GM21528 (cell line): ENCODE data around the gene TSPAN5.
"Not testable (repeated sequence)": the region's sequence is repeated elsewhere in the genome, so short reads cannot be mapped to it uniquely, and the experiment has no call there.

Experiments used
- ATAC-seq: cut with Tn5 transposase; IDR thresholded peaks from one replicate; pipeline ENCODE4 v1.9.1; 2021; ENCODE audit warnings: mild to moderate bottlenecking, moderate library complexity; ENCODE audit not compliant: unreplicated experiment, low FRiP score

Gene TSPAN5

DNA sequence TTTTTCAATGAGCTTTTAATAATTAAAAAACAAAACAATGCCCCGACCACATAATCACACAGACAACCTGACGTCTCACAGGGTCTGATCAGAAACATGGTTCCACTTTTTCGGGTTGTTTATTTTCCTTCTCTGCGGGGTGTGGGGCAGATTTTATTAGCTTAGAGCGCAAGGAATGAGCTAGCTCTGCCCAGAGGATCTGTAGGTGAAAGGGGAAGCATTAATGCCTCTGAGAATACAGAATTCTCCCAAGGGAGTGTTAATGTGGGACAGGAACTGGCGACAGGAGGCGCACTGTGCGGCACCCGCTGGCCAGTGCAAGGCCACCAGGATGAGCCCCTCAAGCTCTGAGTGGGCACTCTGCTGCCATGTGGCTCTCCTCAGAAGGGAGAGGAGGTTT lies 181.5 kb downstream of the TSPAN5 start:
- ATAC-seq: no peak

DNA sequence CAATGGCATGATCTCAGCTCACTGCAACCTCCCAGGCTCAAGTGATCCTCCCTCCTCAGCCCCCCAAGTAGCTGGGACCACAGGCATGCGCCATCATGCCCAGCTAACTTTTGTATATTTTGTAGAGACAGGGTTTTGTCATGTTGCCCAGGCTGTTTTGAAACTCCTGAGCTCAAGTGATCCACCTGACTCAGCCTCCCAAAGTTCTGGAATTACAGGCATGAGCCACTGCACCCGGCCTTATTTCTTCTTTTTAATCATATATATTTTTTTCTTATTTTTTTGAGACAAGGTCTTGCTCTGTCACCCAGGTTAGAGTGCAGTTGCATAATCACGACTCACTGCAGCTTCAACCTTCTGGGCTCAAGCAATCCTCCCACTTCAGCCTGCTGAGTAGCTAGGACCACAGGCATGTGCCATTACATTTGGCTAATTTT lies 184.0 kb downstream of the TSPAN5 start:
- no peak for ATAC-seq

GRCh38 chr4:98473046-98473445 lies 185.4 kb downstream of the TSPAN5 start:
- ATAC-seq: no peak

- ATAC-seq: no peak
Observed at GRCh38 chr4:98470831-98471230, 187.6 kb downstream of the TSPAN5 start.

GRCh38 chr4:98470366-98470765 lies 188.0 kb downstream of the TSPAN5 start:
- ATAC-seq: no peak

DNA sequence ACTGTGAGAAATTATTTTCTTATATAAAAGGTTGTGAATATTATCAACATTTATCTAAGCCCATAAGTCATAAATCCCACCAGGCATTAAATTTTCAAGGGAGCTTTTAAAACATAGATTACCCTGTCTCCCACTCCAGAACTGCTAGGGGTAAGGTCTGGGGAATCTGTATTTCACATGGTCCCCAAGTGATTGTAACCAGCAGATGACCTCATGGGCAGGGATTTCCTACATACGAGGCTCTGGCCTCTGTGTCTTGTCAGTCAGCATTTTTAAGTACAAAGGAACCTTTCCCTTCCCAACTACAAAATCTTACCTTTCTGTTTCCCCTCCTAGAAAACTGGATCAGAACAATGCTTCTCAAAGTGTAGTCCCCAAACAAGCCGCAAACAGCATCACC lies 188.6 kb downstream of the TSPAN5 start:
- ATAC-seq: no peak

- ATAC-seq: no peak
Observed at GRCh38 chr4:98468709-98469108, 189.7 kb downstream of the TSPAN5 start.

GRCh38 chr4:98467627-98468072 lies 190.8 kb downstream of the TSPAN5 start:
- ATAC-seq: peak; percentile 95

DNA sequence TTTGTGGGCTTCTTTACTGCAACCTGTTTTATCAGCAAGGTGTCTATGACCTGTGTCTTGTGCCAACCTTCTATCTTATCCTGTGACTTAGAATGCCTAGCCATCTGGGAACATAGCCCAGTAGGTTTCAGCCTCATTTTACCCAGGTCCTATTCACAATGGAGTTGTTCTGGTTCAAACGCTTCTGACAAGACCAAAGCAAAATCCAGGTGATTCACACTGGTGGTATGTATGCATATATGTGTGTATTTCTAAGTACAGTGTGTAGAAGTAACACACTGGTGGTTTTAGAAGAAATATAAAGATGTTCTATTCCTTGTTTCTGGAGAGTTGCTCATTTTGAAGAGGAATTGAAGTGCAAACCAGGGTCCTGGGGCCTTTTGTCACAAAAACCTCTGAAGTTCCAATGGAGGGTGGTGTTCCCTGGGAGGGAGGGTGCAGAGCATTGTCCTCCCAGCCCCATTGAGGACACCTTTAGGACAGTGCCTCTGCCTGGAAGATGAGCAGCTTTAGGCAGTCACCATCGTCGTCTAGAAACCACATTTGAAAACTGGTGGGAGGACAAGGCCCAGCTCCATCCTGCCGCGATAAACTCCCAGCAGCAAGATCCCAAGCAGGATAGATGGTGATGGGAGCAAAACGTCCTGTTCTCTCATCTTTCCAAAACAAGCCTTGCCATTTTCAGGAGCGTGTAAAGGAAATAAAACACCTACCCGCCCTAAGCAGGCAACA lies 191.4 kb downstream of the TSPAN5 start:
- no peak for ATAC-seq

DNA sequence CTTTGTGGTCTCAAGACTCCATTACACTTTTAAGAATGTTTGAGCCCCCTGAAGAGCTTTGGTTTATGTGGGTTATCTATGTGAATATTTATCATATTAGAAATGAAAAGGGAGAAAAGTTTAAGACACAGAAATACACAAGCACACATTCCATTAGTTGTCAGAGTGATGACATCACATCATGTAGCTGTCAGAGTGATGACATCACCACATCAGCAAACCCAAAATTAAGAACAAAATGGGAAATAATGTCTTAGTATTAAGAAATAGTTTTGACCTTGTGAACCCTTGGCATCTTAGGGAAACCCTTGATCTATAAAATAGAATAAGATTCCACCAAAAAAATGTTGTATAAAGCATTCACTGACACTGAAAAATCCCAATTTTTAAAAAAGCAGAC lies 195.9 kb downstream of the TSPAN5 start:
- no peak for ATAC-seq

DNA sequence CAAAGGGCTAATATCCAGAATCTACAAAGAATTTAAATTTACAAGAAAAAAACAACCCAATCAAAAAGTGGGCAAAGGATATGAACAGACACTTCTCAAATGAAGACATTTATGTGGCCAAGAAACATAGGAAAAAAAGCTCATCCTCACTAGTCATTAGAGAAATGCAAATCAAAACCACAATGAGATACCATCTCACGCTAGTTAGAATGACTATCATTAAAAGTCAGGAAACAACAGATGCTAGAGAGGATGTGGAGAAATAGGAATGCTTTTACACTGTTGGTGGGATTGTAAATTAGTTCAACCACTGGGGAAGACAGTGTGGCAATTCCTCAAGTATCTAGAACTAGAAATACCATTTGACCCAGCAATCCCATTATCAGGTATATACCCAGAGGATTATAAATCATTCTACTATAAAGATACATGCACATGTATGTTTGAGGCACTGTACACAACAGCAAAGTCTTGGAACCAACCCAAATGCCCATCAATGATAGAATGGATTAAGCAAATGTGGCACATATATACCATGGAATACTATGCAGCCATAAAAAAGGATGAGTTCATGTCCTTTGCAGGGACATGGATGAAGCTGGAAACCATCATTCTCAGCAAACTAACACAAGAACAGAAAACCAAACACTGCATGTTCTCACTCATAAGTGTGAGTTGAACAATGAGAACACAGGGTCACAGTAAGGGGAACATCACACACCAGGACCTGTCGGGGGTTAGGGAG lies 197.1 kb downstream of the TSPAN5 start:
- not testable (repeated sequence) for ATAC-seq

GRCh38 chr4:98457422-98457821 lies 201.0 kb downstream of the TSPAN5 start:
- ATAC-seq: not testable (repeated sequence)

- ATAC-seq: no peak
Observed at GRCh38 chr4:98452091-98452490, 206.3 kb downstream of the TSPAN5 start.

DNA sequence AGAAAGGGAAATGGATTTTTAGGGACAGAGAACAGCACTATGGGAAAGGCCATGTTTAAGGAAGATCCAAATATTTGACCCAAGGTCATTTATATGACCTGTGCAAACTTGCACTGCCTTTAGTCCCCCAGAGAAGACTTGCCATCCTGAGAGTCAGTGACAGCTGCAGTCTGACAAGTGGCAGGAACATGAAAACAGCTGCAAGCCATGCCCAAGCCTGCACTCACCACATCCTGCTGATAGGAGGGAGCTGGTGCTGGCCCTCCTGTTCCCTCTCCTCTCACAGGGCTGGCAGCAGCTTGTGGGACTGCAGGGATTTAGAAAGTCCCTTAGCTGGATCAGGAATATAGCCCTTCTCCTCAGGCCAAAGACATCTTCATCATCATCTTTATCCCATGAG lies 209.5 kb downstream of the TSPAN5 start:
- no peak for ATAC-seq

GRCh38 chr4:98447648-98448047 lies 210.8 kb downstream of the TSPAN5 start:
- no peak for ATAC-seq

GRCh38 chr4:98446499-98447375 lies 211.7 kb downstream of the TSPAN5 start:
- peak; percentile 80 for ATAC-seq

DNA sequence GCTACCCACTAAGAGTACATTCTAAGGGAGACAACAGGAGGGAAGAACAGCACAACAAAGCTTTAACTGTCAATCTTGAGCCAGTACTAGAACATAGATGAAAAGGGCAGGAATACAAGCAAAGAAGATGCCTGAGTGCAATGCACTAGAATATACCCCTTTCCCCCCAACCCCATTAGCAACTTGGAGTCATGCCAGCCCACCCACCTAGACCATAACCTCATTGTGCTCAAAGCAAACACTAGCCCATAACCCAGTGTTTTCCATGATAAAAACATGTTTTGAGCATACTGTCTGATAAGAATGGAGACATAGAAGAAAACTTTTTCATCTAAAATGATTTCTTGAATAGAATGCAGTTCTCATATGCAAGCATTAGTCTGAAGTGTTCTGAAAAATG lies 214.0 kb downstream of the TSPAN5 start:
- ATAC-seq: no peak

DNA sequence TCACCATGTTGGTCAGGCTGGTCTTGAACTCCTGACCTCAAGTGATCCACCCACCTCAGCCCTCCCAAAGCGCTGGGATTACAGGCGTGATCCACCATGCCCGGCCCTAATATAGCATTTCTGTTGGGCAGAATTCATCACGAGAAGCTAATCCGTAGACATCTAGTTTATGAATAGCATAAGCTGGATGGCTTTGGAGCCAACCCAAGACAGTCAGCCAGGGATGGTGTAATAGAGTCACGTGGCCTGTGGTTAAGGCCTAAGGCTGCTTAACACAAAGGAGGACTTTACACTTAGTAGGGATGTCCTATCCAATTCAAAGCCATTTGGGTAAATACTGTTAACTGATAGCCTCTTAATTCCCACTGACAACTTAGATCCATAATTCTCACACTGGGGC lies 223.6 kb downstream of the TSPAN5 start:
- ATAC-seq: no peak

DNA sequence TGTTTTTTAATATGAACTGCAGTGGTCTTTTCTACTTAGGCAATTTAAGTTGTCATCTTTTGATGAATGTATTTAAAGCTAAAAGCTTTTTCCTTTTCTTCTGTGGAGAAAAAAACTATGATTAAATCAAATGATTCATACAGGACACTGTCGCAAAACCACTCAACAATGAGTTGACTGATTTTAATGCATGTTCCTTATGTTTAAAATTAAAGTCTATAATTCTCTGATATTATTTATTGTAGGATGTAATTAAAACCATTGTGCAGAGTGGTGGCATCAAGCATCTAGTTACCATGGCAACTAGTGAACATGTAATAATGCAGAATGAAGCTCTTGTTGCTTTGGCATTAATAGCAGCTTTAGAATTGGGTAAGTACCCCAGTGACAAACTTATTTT lies 224.7 kb downstream of the TSPAN5 start:
- no peak for ATAC-seq

DNA sequence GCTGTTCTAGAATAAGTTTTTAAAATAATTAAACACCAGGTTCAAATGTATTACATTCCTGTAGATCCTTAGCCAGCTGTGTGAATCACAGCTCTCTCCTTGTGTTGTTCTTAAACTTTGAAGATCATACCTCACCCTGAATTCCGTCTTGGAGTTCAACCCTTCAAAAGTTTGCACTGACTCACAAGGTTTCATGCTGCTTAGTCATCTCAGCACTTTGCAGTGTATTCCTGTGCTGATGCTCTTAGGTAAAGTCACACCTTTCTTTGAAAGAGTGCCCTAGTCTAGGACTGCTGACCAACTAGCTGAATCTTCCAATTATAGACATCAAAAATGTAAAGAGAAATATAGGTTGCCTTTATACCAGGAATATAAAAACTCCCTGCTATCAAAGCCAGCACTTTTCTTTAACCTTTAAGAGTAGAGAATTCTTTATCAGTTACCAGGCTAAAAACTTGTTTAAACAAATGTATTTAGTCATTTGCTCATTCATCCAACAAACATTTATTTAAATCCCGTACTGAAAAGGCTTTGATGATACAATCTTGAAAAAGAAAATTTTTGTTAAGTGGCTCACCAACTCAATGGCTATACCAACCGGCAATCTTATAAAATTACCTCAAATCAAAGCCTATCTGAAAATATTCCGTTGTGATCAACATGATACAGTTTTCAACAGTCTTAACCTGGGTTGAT lies 227.6 kb downstream of the TSPAN5 start:
- ATAC-seq: no peak
